ENCODE results near the gene RBBP6.

RBBP6 gene

GRCh38 chr16:24511174-24511573 is 28.2 kb upstream of the RBBP6 start:
- H3K9me3 ChIP-seq, result no peaks in the 10 kb centered on the region
- no peaks in the 10 kb centered on the region for H3K4me1 ChIP-seq
- H3K27me3 ChIP-seq, result no peaks in the 10 kb centered on the region
- H3K4me3 ChIP-seq (ENCODE audit: low read depth, low read length), result no peak overlapping the region
- no peak for DNase-seq
- H3K36me3 ChIP-seq, result no peaks in the 10 kb centered on the region
- TF ChIP-seq, protein P1, sequence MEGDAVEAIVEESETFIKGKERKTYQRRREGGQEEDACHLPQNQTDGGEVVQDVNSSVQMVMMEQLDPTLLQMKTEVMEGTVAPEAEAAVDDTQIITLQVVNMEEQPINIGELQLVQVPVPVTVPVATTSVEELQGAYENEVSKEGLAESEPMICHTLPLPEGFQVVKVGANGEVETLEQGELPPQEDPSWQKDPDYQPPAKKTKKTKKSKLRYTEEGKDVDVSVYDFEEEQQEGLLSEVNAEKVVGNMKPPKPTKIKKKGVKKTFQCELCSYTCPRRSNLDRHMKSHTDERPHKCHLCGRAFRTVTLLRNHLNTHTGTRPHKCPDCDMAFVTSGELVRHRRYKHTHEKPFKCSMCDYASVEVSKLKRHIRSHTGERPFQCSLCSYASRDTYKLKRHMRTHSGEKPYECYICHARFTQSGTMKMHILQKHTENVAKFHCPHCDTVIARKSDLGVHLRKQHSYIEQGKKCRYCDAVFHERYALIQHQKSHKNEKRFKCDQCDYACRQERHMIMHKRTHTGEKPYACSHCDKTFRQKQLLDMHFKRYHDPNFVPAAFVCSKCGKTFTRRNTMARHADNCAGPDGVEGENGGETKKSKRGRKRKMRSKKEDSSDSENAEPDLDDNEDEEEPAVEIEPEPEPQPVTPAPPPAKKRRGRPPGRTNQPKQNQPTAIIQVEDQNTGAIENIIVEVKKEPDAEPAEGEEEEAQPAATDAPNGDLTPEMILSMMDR (IDR thresholded peaks at IDR 0.05; ENCODE audit: low read depth, low read length), result no peak

- Histone ChIP-seq H3K27me3 (no peaks in the 10 kb centered on the region), H3K4me1 (no peaks in the 10 kb centered on the region; the same call in 1 of the 2 replicates), H3K36me3 (no peaks in the 10 kb centered on the region), H3K9me3 (no peaks in the 10 kb centered on the region), H3K4me3 (ENCODE audit: low read depth, low read length) (no peak overlapping the region)
- TF ChIP-seq, protein P1 (IDR thresholded peaks at IDR 0.05; ENCODE audit: low read depth, low read length), result no peak
- no peak for DNase-seq
Measured at GRCh38 chr16:24511792-24512191, 27.6 kb upstream of the RBBP6 start.

GRCh38 chr16:24514096-24514495 is 25.3 kb upstream of the RBBP6 start:
- H3K4me3 ChIP-seq (ENCODE audit: low read depth, low read length), result no peak overlapping the region
- no peaks in the 10 kb centered on the region; the same call in 1 of the 2 replicates for H3K4me1 ChIP-seq
- H3K27me3 ChIP-seq, result no peaks in the 10 kb centered on the region
- TF ChIP-seq, protein P1 (IDR thresholded peaks at IDR 0.05; ENCODE audit: low read depth, low read length), result no peak
- H3K36me3 ChIP-seq, result no peaks in the 10 kb centered on the region
- DNase-seq, result no peak
- no peaks in the 10 kb centered on the region for H3K9me3 ChIP-seq

GRCh38 chr16:24515186-24515585 is 24.2 kb upstream of the RBBP6 start:
- DNase-seq, result no peak
- H3K4me1 ChIP-seq, result no peaks in the 10 kb centered on the region; the same call in 1 of the 2 replicates
- TF ChIP-seq, protein P1 (IDR thresholded peaks at IDR 0.05; ENCODE audit: low read depth, low read length), result no peak
- H3K9me3 ChIP-seq, result no peaks in the 10 kb centered on the region
- H3K36me3 ChIP-seq, result no peaks in the 10 kb centered on the region
- H3K27me3 ChIP-seq, result no peaks in the 10 kb centered on the region
- no peak overlapping the region for H3K4me3 ChIP-seq (ENCODE audit: low read depth, low read length)

GRCh38 chr16:24516900-24517669 is 22.3 kb upstream of the RBBP6 start:
- DNase-seq, result peak; percentile 80
- no peaks in the 10 kb centered on the region for H3K27me3 ChIP-seq
- H3K36me3 ChIP-seq, result no peaks in the 10 kb centered on the region
- TF ChIP-seq, protein P1 (IDR thresholded peaks at IDR 0.05; ENCODE audit: low read depth, low read length), result peak; percentile 96
- H3K4me3 ChIP-seq (ENCODE audit: low read depth, low read length), result peak overlapping the region; percentile 19; the same call in 1 of the 2 replicates
- H3K9me3 ChIP-seq, result no peaks in the 10 kb centered on the region
- no peaks in the 10 kb centered on the region; the same call in 1 of the 2 replicates for H3K4me1 ChIP-seq

DNA sequence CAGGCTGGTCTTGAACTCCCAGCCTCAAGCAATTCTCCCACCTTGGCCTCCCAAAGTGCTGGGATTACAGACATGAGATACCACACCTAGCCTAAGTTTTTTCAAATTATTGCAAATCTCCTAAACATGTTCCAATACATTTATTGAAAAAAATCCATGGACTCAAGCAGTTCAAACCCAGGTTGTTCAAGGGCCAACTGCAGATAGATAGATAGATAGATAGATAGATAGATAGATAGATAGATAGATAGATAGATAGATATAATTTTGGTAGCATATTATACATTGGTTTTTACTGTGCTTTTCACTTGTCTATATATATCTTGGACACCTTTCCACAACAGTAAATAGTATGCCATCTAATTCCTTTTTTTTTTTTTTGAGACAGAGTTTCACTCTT is 20.9 kb upstream of the RBBP6 start:
- Histone ChIP-seq H3K27me3 (no peaks in the 10 kb centered on the region), H3K4me1 (no peaks in the 10 kb centered on the region; the same call in 1 of the 2 replicates), H3K9me3 (no peaks in the 10 kb centered on the region), H3K36me3 (no peaks in the 10 kb centered on the region), H3K4me3 (ENCODE audit: low read depth, low read length) (no peak overlapping the region)
- no peak for DNase-seq
- TF ChIP-seq, protein P1 (IDR thresholded peaks at IDR 0.05; ENCODE audit: low read depth, low read length), result no peak

Measured in BE2C (cell line).